HepG2 (cell line): Measurements from ENCODE around the gene ABL2. TPM values are rescaled to one million over a fixed set of nuclear protein-coding genes. Genes with fewer than 3 reads are reported as not detected.
A peak's percentile ranks its signal among the peaks of the same experiment; 100 is the strongest.

Experiments used
- CAMTA2 ChIP-seq: sonication (generic); formaldehyde crosslinking; IDR thresholded peaks from 2 replicates; pipeline ENCODE4 v1.4.0; 2020; ENCODE audit warnings: mild to moderate bottlenecking, missing genetic modification reagents, borderline replicate concordance
- CHD4 ChIP-seq: fragments of 200-600 bp; sonication (generic); IDR thresholded peaks from 2 replicates; pipeline ENCODE4 v1.7.0; 2017; ENCODE audit warnings: mild to moderate bottlenecking, low read length, borderline replicate concordance
- FOXK1 ChIP-seq: sonication (generic); formaldehyde crosslinking; IDR thresholded peaks from 2 replicates; pipeline ENCODE4 v1.4.0; 2020; ENCODE audit warnings: low read depth, missing genetic modification reagents, borderline replicate concordance
- HNRNPH1 ChIP-seq: fragments of 200-400 bp; formaldehyde crosslinking; optimal IDR thresholded peaks from 2 replicates; pipeline ENCODE3; 2017; ENCODE audit warnings: mild to moderate bottlenecking, low read depth, low read length
- MAFG ChIP-seq: sonication (generic); formaldehyde crosslinking; IDR thresholded peaks from 2 replicates; pipeline ENCODE4 v1.5.1; 2020; ENCODE audit warnings: mild to moderate bottlenecking, missing genetic modification reagents
- MLX ChIP-seq: IDR thresholded peaks from 2 replicates; pipeline ENCODE4 v1.6.1; 2016
- NCOR1 ChIP-seq: fragments of 200-600 bp; sonication (generic); IDR thresholded peaks from 2 replicates; pipeline ENCODE4 v1.7.0; 2017; ENCODE audit warnings: antibody characterized with exemption, low read length, borderline replicate concordance
- POGZ ChIP-seq: sonication (generic); formaldehyde crosslinking; IDR thresholded peaks from 2 replicates; pipeline ENCODE4 v1.4.0; 2020; ENCODE audit warnings: mild to moderate bottlenecking, missing genetic modification reagents
- SNAPC2 ChIP-seq: sonication (generic); formaldehyde crosslinking; IDR thresholded peaks from 2 replicates; pipeline ENCODE4 v1.8.1; 2022; ENCODE audit warnings: mild to moderate bottlenecking, missing genetic modification reagents
- SP5 ChIP-seq: IDR thresholded peaks from 2 replicates; pipeline ENCODE4 v1.6.1; 2016; ENCODE audit warnings: low read depth, borderline replicate concordance
- TEAD3 ChIP-seq: optimal IDR thresholded peaks from 2 replicates; pipeline ENCODE3; 2016; ENCODE audit warnings: borderline replicate concordance
- TIGD3 ChIP-seq: sonication (generic); formaldehyde crosslinking; IDR thresholded peaks from 2 replicates; pipeline ENCODE4 v1.5.1; 2020; ENCODE audit warnings: mild to moderate bottlenecking, missing genetic modification reagents, borderline replicate concordance
- ZFP37 ChIP-seq: sonication (generic); formaldehyde crosslinking; IDR thresholded peaks from 2 replicates; pipeline ENCODE4 v1.4.0; 2020; ENCODE audit warnings: missing genetic modification reagents, borderline replicate concordance
- ZMYM3 ChIP-seq: sonication (generic); formaldehyde crosslinking; IDR thresholded peaks from 2 replicates; pipeline ENCODE4 v1.5.1; 2020; ENCODE audit warnings: mild to moderate bottlenecking, missing genetic modification reagents
- ZNF224 ChIP-seq: sonication (generic); formaldehyde crosslinking; IDR thresholded peaks from 2 replicates; pipeline ENCODE4 v1.5.0; 2020; ENCODE audit warnings: mild to moderate bottlenecking, missing genetic modification reagents
- ZNF430 ChIP-seq: sonication (generic); formaldehyde crosslinking; IDR thresholded peaks from 2 replicates; pipeline ENCODE4 v1.9.0; 2021; ENCODE audit warnings: mild to moderate bottlenecking, missing genetic modification reagents
- ZNF503 ChIP-seq: sonication (generic); formaldehyde crosslinking; IDR thresholded peaks from 2 replicates; pipeline ENCODE4 v1.4.0; 2020; ENCODE audit warnings: missing genetic modification reagents
- ZNF710 ChIP-seq: sonication (generic); formaldehyde crosslinking; IDR thresholded peaks from 2 replicates; pipeline ENCODE4 v1.5.0; 2020; ENCODE audit warnings: mild to moderate bottlenecking, missing genetic modification reagents, borderline replicate concordance
- ZNF878 ChIP-seq: sonication (generic); formaldehyde crosslinking; IDR thresholded peaks from 2 replicates; pipeline ENCODE4 v1.8.1; 2023; ENCODE audit warnings: mild to moderate bottlenecking, missing genetic modification reagents, moderate library complexity
- polyA plus RNA-seq, 8 experiments: library from polyadenylated mRNA; depleted of rRNA in 3 of 8; stranded (reverse) in 7 of 8; unstranded in 1 of 8; fragments of >200 nt; fragmentation: Illumina TruSeq in 4 of 8; extraction: Trizol in 4 of 8; gene quantifications; 2 replicates each; pipeline versions ENCODE4 v1.2.1 to v1.2.3, GENCODE V29; 2011 to 2016; ENCODE audit warnings: low read depth in 4 of 8, missing spikeins in 1 of 8, mixed read lengths in 1 of 8; ENCODE audit not compliant: insufficient read depth in 1 of 8
- total RNA-seq, 5 experiments: library from RNA; depleted of rRNA; stranded (reverse); fragments of >200 nt; fragmentation: Illumina TruSeq; extraction: Trizol; gene quantifications; 2 replicates each; pipeline ENCODE4 v1.2.3, GENCODE V29; 2016; ENCODE audit warnings: low read depth in 1 of 5
- TF ChIP-seq, protein P1 (sequence below): sonication (generic); formaldehyde crosslinking; IDR thresholded peaks from 2 replicates; pipeline ENCODE4 v1.4.0; 2020; ENCODE audit warnings: missing genetic modification reagents

ABL2 gene
- total and polyA plus RNA-seq, 2 of the 13 experiments (the other 11 are each of a cell fraction or from before 2014, with no cell fraction given): 5.8 to 6.0 TPM

DNA sequence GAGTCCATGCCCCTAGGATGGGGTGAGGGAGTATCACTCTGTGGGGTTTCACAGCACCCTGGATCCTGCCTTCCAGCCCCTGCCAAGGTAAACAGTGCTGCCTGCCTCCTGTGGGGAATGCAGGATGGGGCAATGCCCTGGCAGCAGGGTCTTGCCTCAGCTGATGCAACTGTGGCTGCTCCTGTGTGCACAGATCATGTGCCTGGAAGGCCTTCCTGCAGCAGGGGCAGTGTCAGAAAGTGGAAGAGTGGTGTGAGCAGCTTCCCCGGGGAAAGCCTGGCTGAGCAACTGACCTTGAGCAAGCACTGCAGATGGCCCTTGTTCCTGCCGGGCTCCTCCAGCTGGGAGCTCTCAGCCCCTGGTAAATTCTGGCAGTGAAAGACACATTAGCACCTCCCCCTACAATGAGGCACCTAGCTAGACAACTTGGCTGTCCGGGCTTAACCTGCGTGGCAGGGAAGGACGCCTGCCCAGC, 137.7 kb downstream of the ABL2 start (continued):
- TF ChIP-seq CHD4: no peak
- TF ChIP-seq SP5 (CRISPR knock-in tag): no peak
- no peak for TF ChIP-seq ZNF430 (CRISPR knock-in tag)
- no peak for TF ChIP-seq MLX (CRISPR knock-in tag)
- no peak for TF ChIP-seq ZNF710 (CRISPR knock-in tag)
- TF ChIP-seq FOXK1 (CRISPR knock-in tag): peak; percentile 73; the same call in 1 of the 2 replicates
- no peak for TF ChIP-seq NCOR1
- TF ChIP-seq, protein P1, sequence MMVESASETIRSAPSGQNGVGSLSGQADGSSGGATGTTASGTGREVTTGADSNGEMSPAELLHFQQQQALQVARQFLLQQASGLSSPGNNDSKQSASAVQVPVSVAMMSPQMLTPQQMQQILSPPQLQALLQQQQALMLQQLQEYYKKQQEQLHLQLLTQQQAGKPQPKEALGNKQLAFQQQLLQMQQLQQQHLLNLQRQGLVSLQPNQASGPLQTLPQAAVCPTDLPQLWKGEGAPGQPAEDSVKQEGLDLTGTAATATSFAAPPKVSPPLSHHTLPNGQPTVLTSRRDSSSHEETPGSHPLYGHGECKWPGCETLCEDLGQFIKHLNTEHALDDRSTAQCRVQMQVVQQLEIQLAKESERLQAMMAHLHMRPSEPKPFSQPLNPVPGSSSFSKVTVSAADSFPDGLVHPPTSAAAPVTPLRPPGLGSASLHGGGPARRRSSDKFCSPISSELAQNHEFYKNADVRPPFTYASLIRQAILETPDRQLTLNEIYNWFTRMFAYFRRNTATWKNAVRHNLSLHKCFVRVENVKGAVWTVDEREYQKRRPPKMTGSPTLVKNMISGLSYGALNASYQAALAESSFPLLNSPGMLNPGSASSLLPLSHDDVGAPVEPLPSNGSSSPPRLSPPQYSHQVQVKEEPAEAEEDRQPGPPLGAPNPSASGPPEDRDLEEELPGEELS (CRISPR knock-in tag): no peak
- TF ChIP-seq MAFG (CRISPR knock-in tag): no peak
- TF ChIP-seq SNAPC2 (CRISPR knock-in tag): no peak
- no peak for TF ChIP-seq TIGD3
- TF ChIP-seq ZNF503 (CRISPR knock-in tag): no peak
- peak; percentile 73 for TF ChIP-seq TEAD3 (CRISPR knock-in tag)
- TF ChIP-seq POGZ (CRISPR knock-in tag): no peak
- TF ChIP-seq ZFP37 (CRISPR knock-in tag): no peak
- TF ChIP-seq ZNF224 (CRISPR knock-in tag): no peak
- TF ChIP-seq ZMYM3 (CRISPR knock-in tag): no peak
- no peak for TF ChIP-seq HNRNPH1
- TF ChIP-seq ZNF878 (CRISPR knock-in tag): peak; percentile 60; the same call in 1 of the 2 replicates
- no peak for TF ChIP-seq CAMTA2 (CRISPR knock-in tag)
